A549 (cell line): ENCODE measurements around the gene TWIST2. TPM values are rescaled to one million over a fixed set of nuclear protein-coding genes. Genes with fewer than 3 reads are reported as not detected.

Source experiments
- ATAC-seq, 2 experiments: fragments of 200-7000 bp in 1 of 2; fragments of >200 bp in 1 of 2; cut with Nextera tagmentation in 1 of 2; cut with Tn5 transposase in 1 of 2; 3 replicates each; pipeline versions ENCODE4 v1.8.0 to v1.9.1; 2018 to 2020; ENCODE audit warnings: mild to moderate bottlenecking in 1 of 2, moderate library complexity in 1 of 2
- CTCF ChIA-PET: fragments of 300-600 bp; sonication (Branson Sonifier 250); formaldehyde crosslinking; extraction: SDS; loops from one replicate; lab custom pipeline; 2021; ENCODE audit warnings: antibody characterized with exemption, inconsistent platforms; lab: Yijun Ruan, JAX
- POLR2A ChIA-PET: fragments of 350-600 bp; formaldehyde crosslinking; extraction: SDS; loops from one replicate; lab custom pipeline; 2021; ENCODE audit warnings: antibody characterized with exemption, inconsistent platforms; lab: Yijun Ruan, JAX
- DNase-seq, 2 experiments: peaks; one replicate each; pipeline versions ENCODE4 v3.0.0 to v3.0.0-alpha.2; 2011 to 2016; ENCODE audit warnings: low read depth in 1 of 2, low spot score in 1 of 2
- FAIRE-seq: peaks from 2 replicates; lab custom pipeline; 2011; peaks lifted over from hg19 to GRCh38; lab: Jason Lieb, UNC
- H3K27ac ChIP-seq, 2 experiments: fragments of >200 bp; sonication (Bioruptor Twin); formaldehyde crosslinking; 3 replicates each; pipeline ENCODE4 v1.5.1; 2016 to 2017
- H3K4me1 ChIP-seq: fragments of >200 bp; sonication (Bioruptor Twin); formaldehyde crosslinking; 3 replicates; pipeline ENCODE4 v1.6.1; 2016
- H3K4me2 ChIP-seq: fragments of >200 bp; sonication (Bioruptor Twin); formaldehyde crosslinking; 3 replicates; pipeline ENCODE4 v1.6.1; 2016
- H3K4me3 ChIP-seq: fragments of >200 bp; sonication (Bioruptor Twin); formaldehyde crosslinking; 3 replicates; pipeline ENCODE4 v1.5.1; 2016
- H3K9me3 ChIP-seq: fragments of >200 bp; sonication (Bioruptor Twin); formaldehyde crosslinking; 3 replicates; pipeline ENCODE4 v1.6.1; 2016
- E2F6 ChIP-seq: IDR thresholded peaks from 2 replicates; pipeline ENCODE4 v1.6.1; 2012; ENCODE audit warnings: low read depth, borderline replicate concordance
- EP300 ChIP-seq, 2 experiments: fragments of >200 bp; sonication (Bioruptor Twin); formaldehyde crosslinking; IDR thresholded peaks; 2 replicates in 1 of 2; 3 replicates in 1 of 2; pipeline ENCODE4 v1.6.1; 2016 to 2017
- FOSB ChIP-seq: fragments of 250-450 bp; sonication (Bioruptor Pico); IDR thresholded peaks from 2 replicates; pipeline ENCODE4 v1.5.0; 2020; ENCODE audit warnings: mild to moderate bottlenecking, moderate library complexity
- GATA3 ChIP-seq: IDR thresholded peaks from 2 replicates; pipeline ENCODE4 v1.6.1; 2012; ENCODE audit warnings: borderline replicate concordance
- HMGXB4 ChIP-seq: fragments of 250-450 bp; sonication (Bioruptor Pico); IDR thresholded peaks from 2 replicates; pipeline ENCODE4 v1.5.0; 2021; ENCODE audit warnings: mild to moderate bottlenecking, moderate library complexity, borderline replicate concordance
- HOXB13 ChIP-seq: fragments of 250-450 bp; sonication (Bioruptor Pico); IDR thresholded peaks from 2 replicates; pipeline ENCODE4 v1.5.0; 2020; ENCODE audit warnings: low read depth, mild to moderate bottlenecking, moderate library complexity
- JUNB ChIP-seq: fragments of >200 bp; sonication (Bioruptor Twin); formaldehyde crosslinking; IDR thresholded peaks from 2 replicates; pipeline ENCODE4 v1.6.1; 2016
- KDM5A ChIP-seq: fragments of 200-600 bp; sonication (generic); IDR thresholded peaks from 2 replicates; pipeline ENCODE4 v1.6.1; 2016; ENCODE audit warnings: antibody characterized with exemption, mild to moderate bottlenecking
- MAX ChIP-seq: IDR thresholded peaks from 2 replicates; pipeline ENCODE4 v1.6.1; 2012
- NFE2L2 ChIP-seq: fragments of 150-350 bp; conservative IDR thresholded peaks from 2 replicates; pipeline ENCODE4 v1.6.1; 2014; ENCODE audit warnings: low read length
- POLR2A ChIP-seq: IDR thresholded peaks from 2 replicates; pipeline ENCODE4 v1.6.1; 2012; ENCODE audit warnings: mild to moderate bottlenecking, low read length
- REST ChIP-seq: fragments of 200-600 bp; sonication (generic); IDR thresholded peaks from 2 replicates; pipeline ENCODE4 v1.6.1; 2016; ENCODE audit warnings: antibody characterized with exemption, mild to moderate bottlenecking, moderate library complexity
- SREBF2 ChIP-seq: fragments of 450-650 bp; IDR thresholded peaks from 2 replicates; pipeline ENCODE4 v1.6.1; 2014; ENCODE audit warnings: mild to moderate bottlenecking, moderate library complexity
- ZC3H11A ChIP-seq: fragments of 450-650 bp; IDR thresholded peaks from 2 replicates; pipeline ENCODE4 v1.6.1; 2014; ENCODE audit warnings: antibody characterized with exemption, mild to moderate bottlenecking
- ZFP36 ChIP-seq: fragments of 450-650 bp; IDR thresholded peaks from 2 replicates; pipeline ENCODE4 v1.6.1; 2014; ENCODE audit warnings: borderline replicate concordance; ENCODE audit not compliant: partially characterized antibody
- WGBS: methylation state at CpG from one replicate; pipeline ENCODE4 v1.1.6; 2017; ENCODE audit errors: missing lambda C conversion rate; 5-methylcytosine and 5-hydroxymethylcytosine counted together
- polyA plus RNA-seq, 4 experiments: library from polyadenylated mRNA; depleted of rRNA in 3 of 4; stranded (reverse); fragments of >200 nt; fragmentation: RNase III in 1 of 4; extraction: RNeasy Plus Mini Kit Qiagen cat#74134 plus additional on column Dnase treatment in 1 of 4; gene quantifications; 2 replicates in 3 of 4; 3 replicates in 1 of 4; pipeline ENCODE4 v1.2.3, GENCODE V29; 2011 to 2017

The TWIST2 gene
- polyA plus RNA-seq, 2 of the 4 experiments (the other 2 are of a cell fraction): 7.1 to 8.2 TPM

- no peak for TF ChIP-seq REST
- TF ChIP-seq E2F6: peak; percentile 67
- peak; percentile 89 for TF ChIP-seq MAX
- TF ChIP-seq ZFP36: no peak
- no peak for TF ChIP-seq KDM5A
- peak; percentile 5 for TF ChIP-seq POLR2A
- no peak for TF ChIP-seq JUNB
- TF ChIP-seq SREBF2: no peak
- TF ChIP-seq GATA3: no peak
- TF ChIP-seq FOSB (CRISPR knock-in tag): no peak
Observed at GRCh38 chr2:238847841-238848690, at the start of gene TWIST2 (continued).

- ChIA-PET POLR2A (no interaction called here), CTCF (no interaction called here)
- no peak for DNase-seq
- Histone ChIP-seq H3K27ac (no peak overlapping the region), H3K9me3 (peaks cover 6% of the 10 kb centered on the region; the same call in 2 of the 3 replicates), H3K4me3 (no peak overlapping the region), H3K4me2 (no peak overlapping the region), H3K4me1 (no peaks in the 10 kb centered on the region)
- no peak for ATAC-seq
- 77% methylated on average over 8 of the region's 8 CpGs for WGBS
- TF ChIP-seq POLR2A (no peak), NFE2L2 (no peak), ZC3H11A (no peak), JUNB (no peak), HMGXB4 (CRISPR knock-in tag) (no peak), EP300 (IDR thresholded peaks at IDR 0.05) (no peak), FOSB (CRISPR knock-in tag) (no peak), REST (no peak), HOXB13 (CRISPR knock-in tag) (no peak)
- no peak for FAIRE-seq
Observed at GRCh38 chr2:238801791-238802190, 46.1 kb upstream of the TWIST2 start.
